ELR (cell line): ENCODE data around the gene MRPS6.

Experiments
- DNase-seq: peaks from one replicate; pipeline ENCODE4 v3.0.0-alpha.2; 2015; ENCODE audit warnings: low read depth

MRPS6 gene

DNA sequence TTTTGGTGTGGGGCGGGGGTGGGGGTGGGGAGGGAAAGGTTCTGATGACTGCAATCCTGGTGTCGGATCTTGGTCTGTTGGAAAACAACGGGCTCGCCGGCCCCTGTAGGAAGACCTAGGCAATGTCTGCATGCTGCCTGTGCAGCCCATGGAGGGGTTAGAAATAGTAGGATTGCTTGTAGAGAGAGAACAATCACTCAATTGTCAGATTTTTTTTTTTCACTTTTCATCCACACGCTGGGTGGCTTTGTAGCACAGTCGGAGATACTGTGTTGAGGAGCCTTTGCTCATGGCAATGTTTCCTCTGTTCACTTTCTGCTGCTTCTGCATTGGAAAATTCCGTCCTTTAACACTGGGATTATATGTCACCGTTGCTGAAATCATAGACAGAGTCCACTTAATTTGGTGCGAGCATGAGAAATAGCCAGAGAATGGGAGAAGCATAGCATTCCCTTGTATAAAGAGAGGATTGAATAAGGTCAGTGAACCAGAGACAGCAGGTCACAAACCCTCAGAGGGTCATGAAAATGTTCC is 107.5 kb downstream of the MRPS6 start:
- no peak for DNase-seq

DNA sequence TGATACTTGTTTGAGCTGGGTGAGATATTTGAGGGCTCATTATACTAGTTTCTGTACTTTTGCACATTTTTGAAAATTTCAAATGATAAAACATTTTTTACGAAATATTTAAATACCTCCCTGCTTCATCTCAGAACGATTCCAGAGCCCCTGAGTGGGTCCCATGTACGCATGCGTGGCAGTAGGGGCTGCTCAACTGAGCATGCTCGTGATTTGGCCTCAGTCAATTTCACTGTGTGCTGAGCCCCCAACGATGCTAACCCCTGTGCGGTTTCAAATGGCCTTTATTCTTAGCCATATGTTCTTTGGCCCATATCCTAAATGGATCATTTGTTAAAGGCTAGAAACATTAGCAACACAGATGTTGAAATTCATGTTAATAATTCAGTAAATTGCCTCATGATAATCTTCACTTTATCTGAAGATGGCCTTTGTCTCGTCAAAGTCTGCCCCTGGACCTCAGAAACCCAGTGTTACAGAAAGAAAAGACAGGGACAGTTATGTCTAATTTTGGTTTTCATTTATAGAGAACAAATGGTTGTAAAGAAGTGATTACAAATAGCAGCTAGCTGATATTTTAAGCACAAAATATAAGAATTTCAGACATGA is 108.2 kb downstream of the MRPS6 start:
- no peak for DNase-seq

DNA sequence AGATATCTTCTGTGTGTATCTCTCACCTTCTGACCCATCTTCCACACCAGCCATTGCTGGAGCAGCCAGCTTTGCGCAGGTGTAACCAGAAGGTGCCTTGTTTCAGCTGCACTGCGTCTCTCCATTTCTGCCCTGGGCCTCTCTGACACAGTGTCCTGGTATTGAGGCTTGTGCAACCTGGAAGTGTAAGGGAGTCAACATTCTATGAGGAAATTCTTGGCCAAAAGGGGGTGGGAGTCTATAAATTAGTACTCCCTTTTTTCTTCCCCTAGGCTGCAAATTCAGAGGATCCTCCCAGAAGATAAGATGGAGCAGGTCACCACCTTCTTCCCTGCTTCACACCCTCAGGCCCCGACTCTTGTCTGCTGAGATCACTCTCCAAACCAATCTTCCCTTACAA is 109.1 kb downstream of the MRPS6 start:
- DNase-seq, result no peak

DNA sequence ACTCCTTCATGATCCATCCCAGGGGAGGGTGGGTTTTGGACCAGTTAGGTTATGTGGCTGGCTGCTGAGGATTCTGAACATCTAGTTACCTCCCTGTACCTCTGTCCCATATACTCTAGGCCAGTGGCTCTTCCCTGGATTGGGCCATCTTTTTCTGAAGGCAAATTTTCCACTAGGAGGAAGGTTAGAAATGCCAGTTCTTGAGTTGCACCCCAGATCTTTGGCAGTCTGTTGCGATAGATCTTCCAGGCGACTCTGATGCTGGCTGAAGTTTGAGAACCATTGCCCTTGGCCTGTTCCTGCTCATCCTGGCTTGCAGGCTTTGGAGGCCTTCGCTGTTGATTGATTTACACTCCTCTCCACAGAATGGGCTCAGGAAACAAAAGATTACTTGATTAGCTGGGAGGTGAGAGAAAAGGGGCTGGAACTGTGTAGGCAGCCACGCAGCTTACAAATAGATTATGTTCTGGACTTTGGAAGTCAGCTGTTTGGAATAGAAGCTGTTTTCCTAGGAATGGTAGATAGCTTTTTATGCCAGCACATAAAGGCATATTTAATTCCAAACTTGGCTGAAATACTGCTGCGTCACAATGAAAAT is 110.1 kb downstream of the MRPS6 start:
- no peak for DNase-seq

DNA sequence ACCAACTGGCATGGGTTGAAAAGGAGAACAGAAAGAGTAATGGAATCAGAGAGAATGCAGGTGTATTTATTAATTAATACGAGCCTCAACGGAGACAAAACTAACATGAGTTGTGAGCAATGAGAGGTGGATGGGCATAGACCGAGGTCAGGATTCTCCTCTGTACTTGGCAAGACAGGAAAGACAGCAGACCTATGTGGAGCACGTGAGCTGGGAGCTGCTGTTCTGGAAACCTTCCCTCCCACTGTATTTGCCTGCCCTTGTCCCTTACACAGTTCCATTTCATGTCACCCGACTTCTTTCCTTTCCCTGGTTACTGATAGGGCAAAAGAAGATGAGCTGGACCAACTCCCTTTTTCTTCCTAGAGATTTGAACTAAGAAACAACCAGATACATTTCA is 110.9 kb downstream of the MRPS6 start:
- DNase-seq, result no peak

DNA sequence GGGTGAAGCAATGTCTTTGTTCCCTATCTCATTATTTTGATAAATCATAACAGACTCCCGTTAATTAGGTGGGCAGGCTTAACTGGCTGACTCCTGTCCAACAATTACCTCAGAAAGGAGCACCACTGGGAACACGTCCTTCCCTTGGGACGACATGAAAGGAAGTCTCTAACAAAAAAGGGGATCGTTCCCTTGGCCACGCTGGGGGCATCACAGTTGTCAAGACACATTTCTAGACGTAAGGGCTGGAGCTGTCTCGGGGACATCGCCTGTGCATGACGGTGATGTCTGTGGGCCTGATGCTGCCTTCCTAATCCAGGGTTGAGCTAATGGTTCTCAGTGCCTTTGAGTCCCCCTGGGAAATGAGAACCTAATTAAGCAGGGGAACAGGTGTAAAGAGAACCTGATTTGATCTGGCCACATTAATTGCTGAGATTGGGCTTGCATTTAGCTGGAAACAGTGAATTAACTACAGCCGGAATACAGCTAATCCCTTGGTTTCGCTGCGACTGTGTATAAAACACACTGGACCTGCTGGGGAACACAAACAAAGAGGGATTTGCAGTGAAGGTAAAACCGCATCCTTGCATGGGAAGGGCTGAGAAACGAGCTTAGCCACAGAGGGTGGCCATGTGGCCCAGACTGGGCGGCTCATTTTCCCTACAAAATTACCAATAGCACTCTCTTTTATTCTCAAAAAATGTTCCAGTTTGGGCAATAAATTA is 111.8 kb downstream of the MRPS6 start:
- no peak for DNase-seq

DNA sequence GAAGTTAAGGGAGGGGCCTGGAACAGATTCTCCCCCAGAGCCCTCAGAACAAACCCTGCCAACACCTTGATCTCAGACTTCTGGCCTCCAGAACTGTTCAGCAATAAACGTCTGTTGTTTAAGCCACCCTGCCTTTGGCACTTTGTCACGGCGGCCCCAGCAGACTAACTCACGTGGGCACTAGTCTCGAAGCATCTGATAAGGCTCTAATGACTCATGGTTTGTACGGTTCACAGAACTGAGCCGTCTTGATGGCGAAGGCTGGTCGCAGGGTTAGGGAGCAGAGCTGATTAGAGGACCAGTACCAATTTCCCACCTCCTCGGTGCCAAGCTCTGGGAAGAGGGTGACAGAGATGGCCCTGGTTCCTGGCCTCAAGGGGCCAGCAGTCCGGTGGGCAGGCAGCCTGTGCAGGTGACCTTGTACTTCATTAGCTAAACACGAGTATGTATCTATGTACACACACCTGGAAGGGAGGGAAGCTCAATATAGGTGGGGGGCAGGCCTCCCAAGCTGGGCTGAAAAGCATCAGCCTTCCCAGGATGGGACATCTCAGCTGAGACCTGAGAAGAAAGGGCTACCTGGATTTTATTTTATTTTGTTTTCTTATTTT is 112.8 kb downstream of the MRPS6 start:
- no peak for DNase-seq

DNA sequence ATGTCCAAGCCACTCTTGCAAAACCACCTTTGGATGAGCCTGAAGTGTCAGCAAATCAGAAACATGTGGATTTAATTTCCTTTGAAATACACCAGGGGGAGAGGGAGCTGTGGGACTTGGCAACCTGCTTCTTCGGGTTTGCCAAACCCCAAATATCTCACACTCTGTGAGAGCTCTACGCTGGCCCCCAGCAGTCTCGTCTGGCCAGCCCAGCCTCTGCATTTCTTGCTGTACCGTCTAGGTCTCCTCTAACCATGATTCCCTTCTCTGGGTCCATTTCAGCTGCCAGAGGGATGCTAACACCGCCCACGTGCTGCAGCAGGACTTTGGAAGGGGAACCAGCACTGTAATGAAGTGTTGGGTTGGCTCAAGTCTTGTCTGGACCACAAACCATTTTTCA is 114.6 kb downstream of the MRPS6 start:
- no peak for DNase-seq

DNA sequence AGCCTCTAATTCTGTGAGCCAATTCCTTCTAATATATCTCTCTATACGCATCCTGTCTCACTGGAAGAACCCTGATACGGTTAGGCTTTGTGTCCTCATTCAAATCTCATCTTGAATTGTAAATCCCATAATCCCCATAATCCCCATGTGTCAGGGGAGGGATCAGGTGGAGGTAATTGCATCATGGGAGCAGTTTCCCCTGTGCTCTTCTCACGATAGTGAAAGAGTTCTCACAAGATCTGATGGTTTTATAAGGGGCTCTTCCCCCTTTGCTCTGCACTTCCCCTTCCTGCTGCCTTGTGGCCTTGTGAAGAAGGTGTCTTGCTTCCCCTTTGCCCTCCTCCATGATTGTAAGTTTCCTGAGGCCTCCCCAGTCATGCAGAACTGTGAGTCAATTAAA is 116.1 kb downstream of the MRPS6 start:
- DNase-seq, result no peak

DNA sequence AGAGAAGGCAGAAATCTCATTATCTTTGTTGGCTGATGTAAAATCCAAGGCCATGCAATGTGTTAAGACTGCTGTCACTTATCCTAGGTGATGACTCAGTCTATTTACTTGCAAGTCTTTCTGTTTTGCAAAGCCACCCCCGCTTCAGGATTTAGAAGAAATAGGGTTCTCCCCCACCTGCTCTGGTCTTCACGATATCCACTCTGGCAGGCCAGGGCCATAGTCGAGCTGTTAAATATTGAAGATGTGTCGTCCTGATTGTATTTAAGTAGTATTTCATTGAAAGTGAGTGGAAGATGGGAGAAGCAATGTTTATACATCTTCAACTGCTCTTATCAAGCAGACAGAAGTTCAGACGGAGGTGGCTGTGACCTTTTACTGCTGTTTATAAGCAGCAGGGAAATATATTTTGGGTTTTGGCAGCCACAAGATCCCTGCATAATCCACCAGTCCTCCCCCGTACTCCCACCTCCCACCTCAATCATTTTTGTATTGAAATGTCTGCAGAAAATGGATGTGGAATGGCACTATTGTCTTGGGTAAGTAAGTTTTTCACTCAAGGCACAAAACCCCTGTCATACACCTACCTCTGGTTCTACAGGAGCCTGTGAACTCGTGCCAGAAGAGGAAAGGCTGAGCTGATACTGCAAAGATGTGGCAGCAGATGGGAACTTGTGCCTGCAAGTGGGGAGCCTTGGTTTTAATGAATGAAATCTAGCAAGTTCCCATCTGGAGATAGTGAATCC is 117.4 kb downstream of the MRPS6 start:
- no peak for DNase-seq

DNA sequence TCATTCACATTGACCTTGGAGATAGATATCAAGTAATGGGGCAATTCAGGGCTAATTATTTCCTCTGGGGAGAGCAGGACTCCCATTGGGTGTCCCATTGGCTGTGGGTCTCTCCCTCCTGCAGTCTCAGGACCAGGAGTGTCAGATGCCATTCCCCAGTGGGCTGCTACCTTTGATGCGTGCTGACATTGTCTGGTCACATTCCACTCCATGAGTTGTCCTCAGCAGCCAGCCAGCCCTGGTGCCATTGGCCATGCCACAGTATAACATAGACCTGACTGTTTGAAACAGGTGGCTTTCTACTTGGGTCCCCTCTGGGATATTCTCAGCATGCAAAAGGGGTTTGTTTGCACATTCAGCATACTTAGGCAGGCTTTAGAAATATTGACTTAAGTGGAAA is 118.5 kb downstream of the MRPS6 start:
- no peak for DNase-seq
